ENCODE measurements around the gene GPR183.

Gene GPR183

DNA sequence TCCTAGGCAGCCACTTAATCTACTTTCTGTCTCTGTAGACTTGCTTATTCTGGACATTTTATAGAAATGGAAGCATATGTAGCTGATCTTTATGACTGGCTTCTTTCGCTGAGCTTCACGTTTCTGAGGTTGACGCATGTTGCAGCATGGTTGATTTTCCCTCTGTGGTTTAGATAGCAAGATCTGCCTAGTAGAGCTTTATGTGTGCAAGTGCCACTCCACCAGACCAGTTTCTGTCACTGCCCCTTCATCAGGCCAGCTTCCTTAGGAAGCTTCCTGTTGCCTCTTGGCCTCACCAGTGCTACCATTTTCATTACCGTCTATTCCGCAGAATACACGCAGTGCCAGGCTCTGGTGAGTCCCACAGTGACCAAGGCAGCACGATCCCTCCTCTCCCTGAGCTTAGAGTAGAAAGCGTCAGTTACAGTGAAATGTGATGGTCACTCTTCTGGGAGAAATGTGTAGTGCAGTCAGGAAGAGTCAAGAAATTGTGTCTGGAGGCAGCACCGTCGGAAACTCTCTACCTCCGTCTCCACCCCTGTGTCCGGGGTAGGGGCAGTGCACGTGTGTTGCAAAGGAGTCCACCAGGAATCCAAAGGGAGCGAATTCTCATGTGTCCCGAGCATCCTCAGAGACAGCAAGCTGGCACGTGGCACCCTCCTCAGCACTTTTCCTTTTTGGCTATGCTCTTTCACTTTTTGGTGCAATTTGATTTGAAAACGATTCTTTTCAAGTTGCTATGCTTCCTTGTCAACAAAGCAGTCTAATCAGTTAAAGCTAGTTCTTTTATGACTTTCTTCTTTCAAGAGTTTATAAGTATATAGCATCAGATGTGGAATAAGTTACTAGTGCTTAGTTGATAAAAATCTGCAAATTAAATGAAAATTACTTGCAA is 45.4 kb upstream of the GPR183 start:
- TF ChIP-seq POLR2AphosphoS5 (IDR thresholded peaks at IDR 0.05; ENCODE audit: borderline replicate concordance, low read depth, low read length), result no peak
- TF ChIP-seq FOXP2 (optimal IDR thresholded peaks at IDR 0.05; ENCODE audit: control extremely low read depth, extremely low read length, insufficient read depth), result no peak
- TF ChIP-seq EZH2 (IDR thresholded peaks at IDR 0.05), result no peak
- H3K9ac ChIP-seq (ENCODE audit: insufficient read length), result no peak overlapping the region
- DNase-seq (ENCODE audit: low read depth, low spot score), result no peak
- no peak overlapping the region for H3K27ac ChIP-seq
- peaks cover 6% of the 10 kb centered on the region; the same call in 1 of the 2 replicates for H3K36me3 ChIP-seq (ENCODE audit: insufficient read depth, low read length)
- H3K4me3 ChIP-seq, result no peak overlapping the region
- H3K9me3 ChIP-seq (ENCODE audit: low read depth, low read length), result no peaks in the 10 kb centered on the region

DNA sequence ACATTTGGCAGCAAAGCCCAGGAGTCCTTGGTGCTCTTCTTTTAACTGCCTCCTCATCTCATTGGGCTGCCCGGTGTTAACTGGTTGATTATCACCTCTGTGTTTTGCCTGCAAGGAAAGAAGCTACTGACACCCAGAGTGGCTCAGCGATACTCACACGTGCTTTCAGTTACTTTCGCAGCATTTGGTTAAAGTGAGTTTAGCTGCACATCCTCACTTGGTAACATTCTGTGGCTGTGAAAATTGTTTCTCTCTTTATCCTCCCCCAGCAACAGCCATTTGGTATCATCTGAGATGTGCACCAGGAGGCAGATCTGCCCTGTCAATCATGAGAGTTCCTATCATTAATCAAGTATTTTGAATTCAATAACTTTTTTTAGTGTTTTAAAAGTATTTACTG is 44.6 kb upstream of the GPR183 start:
- Histone ChIP-seq H3K9ac (ENCODE audit: insufficient read length) (no peak overlapping the region), H3K9me3 (ENCODE audit: low read depth, low read length) (no peaks in the 10 kb centered on the region)

DNA sequence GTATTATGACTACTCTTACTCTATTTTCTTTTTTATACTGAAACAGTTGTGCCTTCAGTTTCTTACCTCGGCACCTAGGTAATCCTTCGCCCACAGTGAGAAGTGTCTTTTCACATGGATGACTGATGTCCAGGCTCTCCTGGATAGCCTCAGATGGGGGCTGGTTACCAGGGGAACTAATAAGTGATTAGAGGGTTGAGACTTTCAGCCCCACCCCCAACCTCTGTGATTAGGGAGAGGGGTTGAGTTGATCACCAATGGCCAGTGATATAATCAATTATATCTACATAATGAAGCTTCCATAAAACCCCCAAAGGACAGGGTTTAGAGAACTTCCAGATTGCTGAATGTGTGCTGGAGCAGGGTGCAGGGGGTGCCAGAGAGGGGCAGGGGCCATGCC is 43.0 kb upstream of the GPR183 start:
- TF ChIP-seq FOXP2 (optimal IDR thresholded peaks at IDR 0.05; ENCODE audit: control extremely low read depth, extremely low read length, insufficient read depth) (no peak), POLR2AphosphoS5 (IDR thresholded peaks at IDR 0.05; ENCODE audit: borderline replicate concordance, low read depth, low read length) (no peak), EZH2 (IDR thresholded peaks at IDR 0.05) (no peak)
- Histone ChIP-seq H3K4me3 (no peak overlapping the region), H3K36me3 (ENCODE audit: insufficient read depth, low read length) (peaks cover 7% of the 10 kb centered on the region; the same call in 1 of the 2 replicates), H3K9me3 (ENCODE audit: low read depth, low read length) (no peaks in the 10 kb centered on the region), H3K9ac (ENCODE audit: insufficient read length) (no peak overlapping the region), H3K27ac (no peak overlapping the region)
- no peak for DNase-seq (ENCODE audit: low read depth, low spot score)

More for the DNA sequence above, 44.6 kb upstream of the GPR183 start:
- no peak for DNase-seq (ENCODE audit: low read depth, low spot score)
- no peak overlapping the region for H3K27ac ChIP-seq
- no peak for TF ChIP-seq POLR2AphosphoS5 (IDR thresholded peaks at IDR 0.05; ENCODE audit: borderline replicate concordance, low read depth, low read length)
- no peak for TF ChIP-seq EZH2 (IDR thresholded peaks at IDR 0.05)
- TF ChIP-seq FOXP2 (optimal IDR thresholded peaks at IDR 0.05; ENCODE audit: control extremely low read depth, extremely low read length, insufficient read depth), result no peak
- H3K36me3 ChIP-seq (ENCODE audit: insufficient read depth, low read length), result peaks cover 7% of the 10 kb centered on the region; the same call in 1 of the 2 replicates
- no peak overlapping the region for H3K4me3 ChIP-seq

DNA sequence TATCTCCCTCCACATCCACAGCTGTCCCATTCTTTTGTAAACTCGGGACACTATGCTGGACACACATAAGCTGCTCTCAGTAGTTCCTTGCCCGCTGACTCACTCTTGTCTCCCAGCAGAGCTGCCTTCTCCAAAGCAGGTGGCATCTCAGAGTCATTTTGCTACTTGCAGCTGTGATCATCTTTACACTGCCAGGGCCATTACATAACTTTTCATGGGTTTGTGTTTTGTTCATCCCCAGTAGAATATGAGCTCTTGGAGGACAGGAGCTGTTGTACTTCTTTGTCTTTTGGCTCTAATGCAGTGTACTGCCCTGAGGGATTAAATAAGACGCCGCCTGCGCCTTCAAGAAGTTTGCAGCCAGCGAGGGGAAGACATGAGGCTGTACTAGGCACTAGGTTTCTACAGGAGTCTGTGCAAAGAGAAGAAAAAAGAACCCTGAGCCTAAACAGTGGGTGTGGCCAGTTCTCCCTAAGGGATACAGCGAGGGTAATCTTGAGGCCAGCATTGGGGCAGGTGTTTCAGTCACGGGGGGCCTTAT is 40.8 kb upstream of the GPR183 start:
- H3K36me3 ChIP-seq (ENCODE audit: insufficient read depth, low read length), result peaks cover 2% of the 10 kb centered on the region; the same call in 1 of the 2 replicates
- no peak overlapping the region for H3K27ac ChIP-seq
- H3K4me3 ChIP-seq, result no peak overlapping the region
- DNase-seq (ENCODE audit: low read depth, low spot score), result no peak
- TF ChIP-seq POLR2AphosphoS5 (IDR thresholded peaks at IDR 0.05; ENCODE audit: borderline replicate concordance, low read depth, low read length) (no peak), EZH2 (IDR thresholded peaks at IDR 0.05) (no peak), FOXP2 (optimal IDR thresholded peaks at IDR 0.05; ENCODE audit: control extremely low read depth, extremely low read length, insufficient read depth) (no peak)
- no peak overlapping the region for H3K9ac ChIP-seq (ENCODE audit: insufficient read length)
- no peaks in the 10 kb centered on the region for H3K9me3 ChIP-seq (ENCODE audit: low read depth, low read length)

DNA sequence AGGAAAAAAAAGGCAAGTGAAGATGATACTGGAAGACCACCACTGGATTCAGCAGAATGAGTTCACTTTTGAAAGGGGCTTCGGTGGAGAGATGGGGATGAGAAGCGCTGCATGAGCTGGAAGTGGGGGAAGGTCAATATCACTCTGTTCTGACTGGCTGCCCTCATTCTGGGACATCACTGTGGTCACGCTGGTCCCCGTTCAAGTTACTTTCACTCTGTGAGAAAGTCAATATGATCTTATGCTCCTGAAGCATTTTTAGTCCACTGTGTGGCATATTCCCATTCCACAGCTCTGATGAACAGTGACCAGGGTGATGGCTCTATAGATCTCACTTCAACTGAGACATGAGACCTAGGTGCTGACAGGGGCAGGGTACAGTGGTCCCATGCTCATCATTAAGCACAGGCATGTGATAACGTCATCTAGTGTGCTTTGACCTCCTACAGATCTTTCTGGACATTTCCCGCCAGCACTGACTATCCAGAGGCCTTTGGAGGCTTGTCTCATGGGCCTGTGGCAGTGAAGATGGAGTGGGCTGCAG is 40.2 kb upstream of the GPR183 start:
- DNase-seq (ENCODE audit: low read depth, low spot score), result no peak
- Histone ChIP-seq H3K9ac (ENCODE audit: insufficient read length) (no peak overlapping the region), H3K36me3 (ENCODE audit: insufficient read depth, low read length) (peaks cover 2% of the 10 kb centered on the region; the same call in 1 of the 2 replicates), H3K4me3 (no peak overlapping the region), H3K27ac (no peak overlapping the region), H3K9me3 (ENCODE audit: low read depth, low read length) (no peaks in the 10 kb centered on the region)
- TF ChIP-seq POLR2AphosphoS5 (IDR thresholded peaks at IDR 0.05; ENCODE audit: borderline replicate concordance, low read depth, low read length) (no peak), EZH2 (IDR thresholded peaks at IDR 0.05) (no peak), FOXP2 (optimal IDR thresholded peaks at IDR 0.05; ENCODE audit: control extremely low read depth, extremely low read length, insufficient read depth) (no peak)

DNA sequence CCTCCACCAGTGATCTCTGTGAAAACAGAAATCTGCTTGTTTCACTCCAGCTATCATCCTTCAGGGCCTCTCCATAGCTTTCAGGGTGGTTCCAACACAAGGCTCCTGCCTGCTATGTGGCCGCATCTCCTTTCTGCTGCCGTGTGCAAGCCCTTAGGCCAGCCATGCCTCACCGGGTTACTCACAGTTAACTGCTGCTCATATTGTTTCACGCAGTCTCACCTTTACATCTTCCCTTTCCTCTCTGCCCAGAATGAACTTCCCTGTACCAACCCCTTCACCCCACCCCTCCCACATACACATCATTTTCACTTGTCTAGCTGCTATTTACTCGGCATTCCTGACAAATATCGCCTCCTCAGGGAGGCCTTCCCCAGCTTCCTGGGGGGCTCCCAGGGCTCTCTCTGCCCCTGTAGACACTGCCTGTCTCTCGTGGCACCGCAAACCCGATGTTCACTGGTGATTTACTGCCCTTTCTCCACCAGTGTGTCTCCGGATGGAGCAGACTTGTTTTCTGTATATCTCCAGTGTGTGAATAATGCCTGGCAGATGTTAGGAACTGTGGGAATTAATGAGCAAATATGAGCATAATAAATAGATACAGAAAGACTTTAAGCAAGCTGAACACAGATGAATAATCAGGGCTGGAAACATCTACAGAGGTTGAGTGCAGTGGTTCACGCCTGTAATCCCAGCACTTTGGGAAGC is 39.3 kb upstream of the GPR183 start:
- no peak overlapping the region for H3K4me3 ChIP-seq
- H3K27ac ChIP-seq, result no peak overlapping the region
- peaks cover 2% of the 10 kb centered on the region; the same call in 1 of the 2 replicates for H3K36me3 ChIP-seq (ENCODE audit: insufficient read depth, low read length)
- no peaks in the 10 kb centered on the region for H3K9me3 ChIP-seq (ENCODE audit: low read depth, low read length)
- no peak overlapping the region for H3K9ac ChIP-seq (ENCODE audit: insufficient read length)
- TF ChIP-seq FOXP2 (optimal IDR thresholded peaks at IDR 0.05; ENCODE audit: control extremely low read depth, extremely low read length, insufficient read depth) (peak; percentile 55), POLR2AphosphoS5 (IDR thresholded peaks at IDR 0.05; ENCODE audit: borderline replicate concordance, low read depth, low read length) (no peak), EZH2 (IDR thresholded peaks at IDR 0.05) (no peak)
- DNase-seq (ENCODE audit: low read depth, low spot score), result no peak

DNA sequence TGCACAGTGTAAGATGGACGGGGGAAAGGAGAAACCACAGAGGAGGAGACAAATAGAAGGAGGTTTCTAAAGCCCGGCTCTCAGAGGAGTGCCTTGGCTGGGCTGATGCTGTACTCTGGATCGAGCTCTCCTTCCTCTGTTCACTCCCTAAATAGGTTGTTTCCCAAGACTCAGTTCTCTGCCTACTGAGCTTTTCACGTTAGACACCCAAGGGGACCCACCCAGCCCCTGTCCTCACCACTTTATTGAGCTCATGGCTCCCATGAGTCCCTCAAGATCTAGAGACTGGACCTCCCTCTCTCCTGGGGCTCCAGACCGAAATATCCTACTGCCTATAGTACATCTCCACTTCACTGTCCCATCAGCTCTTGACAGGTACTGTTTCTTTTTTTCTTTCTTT is 38.1 kb upstream of the GPR183 start:
- Histone ChIP-seq H3K36me3 (ENCODE audit: insufficient read depth, low read length) (peaks cover 3% of the 10 kb centered on the region), H3K27ac (no peak overlapping the region), H3K4me3 (no peak overlapping the region), H3K9me3 (ENCODE audit: low read depth, low read length) (no peaks in the 10 kb centered on the region), H3K9ac (ENCODE audit: insufficient read length) (no peak overlapping the region)
- TF ChIP-seq POLR2AphosphoS5 (IDR thresholded peaks at IDR 0.05; ENCODE audit: borderline replicate concordance, low read depth, low read length), result no peak
- TF ChIP-seq EZH2 (IDR thresholded peaks at IDR 0.05), result no peak
- TF ChIP-seq FOXP2 (optimal IDR thresholded peaks at IDR 0.05; ENCODE audit: control extremely low read depth, extremely low read length, insufficient read depth), result no peak
- no peak for DNase-seq (ENCODE audit: low read depth, low spot score)

Data from SK-N-MC (cell line).